NCI-H460 (cell line): ENCODE measurements around the gene TEX12. TPM values are rescaled to one million over a fixed set of nuclear protein-coding genes. Genes with fewer than 3 reads are reported as not detected.
A peak's percentile ranks its signal among the peaks of the same experiment; 100 is the strongest.
"Not testable (repeated sequence)": the region's sequence is repeated elsewhere in the genome, so short reads cannot be mapped to it uniquely, and the experiment has no call there.

Experiments
- DNase-seq: peaks from one replicate; pipeline ENCODE4 v3.0.0-alpha.2; 2016; ENCODE audit warnings: low read depth; ENCODE audit errors: extremely low read depth
- total RNA-seq: library from RNA; depleted of rRNA; stranded (reverse); fragments of >200 nt; shearing (Covaris generic); gene quantifications from 2 replicates; pipeline ENCODE4 v1.2.3, GENCODE V29; 2014

The TEX12 gene
- total RNA-seq, 1 experiment from 2014 or later: 0.10 TPM

DNA sequence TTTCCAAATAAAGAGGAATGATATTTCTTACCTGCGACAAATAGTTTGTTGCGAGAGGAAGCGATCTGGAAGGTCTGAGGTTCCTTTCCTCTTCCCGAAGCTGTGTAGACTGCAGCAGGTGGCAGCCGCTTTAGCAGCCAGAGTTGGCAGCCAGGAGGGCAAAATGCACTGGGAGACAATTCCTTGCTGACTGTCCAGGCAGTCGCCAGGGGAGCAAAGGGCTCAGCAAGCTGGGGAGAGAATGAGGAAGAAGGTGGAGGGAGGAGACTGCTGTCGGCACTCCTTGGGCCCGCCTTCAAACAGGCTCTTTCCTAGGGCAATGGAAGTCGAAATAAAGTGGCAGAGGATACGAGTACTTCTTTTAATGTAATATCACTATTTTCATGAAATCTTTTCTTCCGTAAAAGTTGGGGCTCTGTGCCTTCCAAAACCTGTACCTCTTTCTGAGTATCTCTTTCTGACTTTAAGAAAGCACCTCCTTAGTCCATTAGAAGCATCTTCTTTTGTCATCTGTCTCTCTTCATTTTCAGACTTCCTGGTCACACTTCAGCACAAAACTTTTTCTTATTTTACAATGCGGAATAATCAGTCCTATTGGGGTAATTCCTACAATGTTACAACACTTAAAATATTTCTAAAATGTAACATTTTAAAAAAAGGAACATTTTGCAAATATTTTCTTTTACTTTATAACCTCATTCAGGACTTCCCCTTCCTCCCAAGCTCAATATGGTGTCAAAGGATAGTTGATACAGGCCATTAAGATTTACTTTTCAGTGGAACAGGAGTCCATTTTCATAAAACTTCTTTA lies 3.1 kb upstream of the TEX12 start, which contains the start of gene IL18:
Gene IL18 (minus strand): TSS at position 220 of the 811 bp plus-strand sequence. CDS start 9,041 bp downstream, outside the sequence.
- DNase-seq: no peak

- DNase-seq: no peak
Measured at GRCh38 chr11:112165049-112165448, 2.1 kb upstream of the TEX12 start.

DNA sequence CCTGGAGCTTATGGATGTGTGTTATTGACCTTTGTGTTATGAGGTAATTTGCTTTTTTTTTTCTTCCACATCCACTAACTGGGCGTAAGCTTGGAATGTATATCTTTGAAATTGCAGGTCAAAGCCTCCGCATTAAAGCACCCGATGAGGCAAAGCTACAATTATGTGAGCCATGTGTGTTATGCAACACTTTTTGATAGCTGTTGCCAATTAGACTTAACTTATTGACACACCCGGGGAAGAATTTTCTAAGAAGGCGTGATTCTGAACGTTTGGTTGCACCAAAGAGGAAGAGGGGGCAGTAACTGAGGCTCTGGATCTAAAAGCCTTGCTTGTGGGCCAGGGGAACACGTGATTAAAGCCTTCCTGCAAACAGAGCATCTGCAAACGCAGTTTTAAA lies 610 bp upstream of the TEX12 start:
- peak; percentile 26 for DNase-seq

GRCh38 chr11:112172362-112172994 lies 5.3 kb downstream of the TEX12 start:
- no peak for DNase-seq

DNA sequence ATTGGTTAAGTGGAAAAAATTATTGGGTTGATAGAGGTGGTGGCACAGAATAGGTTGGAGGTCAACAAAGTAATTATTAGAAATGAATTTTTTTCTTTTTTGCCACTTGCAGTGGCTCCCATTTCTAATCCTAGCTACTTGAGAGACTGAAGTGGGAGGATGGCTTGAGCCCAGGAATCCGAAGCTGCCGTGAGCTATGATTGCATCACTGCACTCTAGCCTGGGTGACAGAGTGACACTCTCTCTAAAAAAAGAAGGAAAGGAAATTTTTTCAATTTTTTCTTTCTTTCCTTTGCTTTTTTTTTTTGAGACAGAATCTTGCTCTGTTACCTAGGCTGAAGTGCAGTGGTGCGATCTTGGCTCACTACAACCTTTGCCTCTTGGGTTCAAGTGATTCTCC lies 6.0 kb downstream of the TEX12 start:
- peak; percentile 12 for DNase-seq

DNA sequence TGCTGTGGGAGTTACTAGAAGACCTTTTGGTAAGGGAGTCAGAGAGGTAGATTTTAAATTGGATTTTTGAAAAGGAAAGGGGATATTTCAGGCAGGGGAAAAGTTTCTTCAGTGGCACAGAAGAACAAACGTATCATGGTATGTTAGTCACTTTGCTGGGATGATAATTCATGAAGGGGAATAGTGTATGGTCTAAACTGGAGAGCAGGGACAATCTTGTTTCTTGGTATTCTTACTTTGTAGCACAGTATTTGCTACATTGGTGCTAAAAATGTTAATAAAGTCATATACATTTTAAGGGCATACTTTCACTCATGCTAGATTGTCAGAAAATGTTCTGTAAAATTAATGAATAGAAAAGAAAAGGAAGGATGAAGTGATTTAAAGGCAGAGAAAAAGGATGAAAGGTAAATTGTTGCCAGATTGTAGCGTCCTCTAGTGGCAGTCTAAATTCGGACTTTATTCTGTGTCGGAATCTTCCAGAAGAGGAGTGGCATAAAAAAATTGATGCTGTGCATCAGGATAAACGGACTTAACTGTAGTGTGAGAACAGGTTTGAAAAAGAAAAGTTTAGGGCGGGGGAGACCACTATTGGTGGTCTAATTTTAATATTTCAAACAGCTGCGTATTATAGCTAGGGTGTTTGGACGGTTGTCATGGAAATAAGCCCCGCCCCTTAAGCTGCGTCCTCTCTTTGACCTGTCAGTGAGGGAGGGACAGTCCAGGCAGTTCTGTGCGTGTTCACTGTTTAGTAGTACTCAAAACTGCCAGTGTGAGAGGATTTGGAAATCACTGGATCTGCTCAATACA lies 7.8 kb downstream of the TEX12 start, which contains the start of gene BCO2:
Gene BCO2 (plus strand): TSS at position 724 of the 810 bp plus-strand sequence. CDS start 90 bp downstream, outside the sequence.
- DNase-seq: peak; percentile 49

DNA sequence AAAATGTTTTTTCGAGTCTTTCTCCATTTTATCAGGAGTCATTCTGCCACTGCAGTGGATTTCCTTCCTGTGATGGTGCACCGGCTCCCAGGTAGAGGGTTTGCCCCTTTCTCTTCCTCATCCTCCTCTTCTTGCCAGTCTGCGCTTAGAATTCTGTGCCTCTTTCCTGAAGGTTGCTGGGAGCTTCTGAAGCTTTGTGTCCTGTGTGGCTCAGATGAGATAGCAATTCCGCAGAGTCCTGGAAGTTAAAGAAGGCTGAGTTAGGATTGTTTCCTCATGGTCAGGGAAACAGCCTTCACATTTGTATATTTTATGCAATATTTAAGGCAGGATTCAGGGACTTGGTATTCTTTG lies 8.4 kb downstream of the TEX12 start:
- DNase-seq: no peak

DNA sequence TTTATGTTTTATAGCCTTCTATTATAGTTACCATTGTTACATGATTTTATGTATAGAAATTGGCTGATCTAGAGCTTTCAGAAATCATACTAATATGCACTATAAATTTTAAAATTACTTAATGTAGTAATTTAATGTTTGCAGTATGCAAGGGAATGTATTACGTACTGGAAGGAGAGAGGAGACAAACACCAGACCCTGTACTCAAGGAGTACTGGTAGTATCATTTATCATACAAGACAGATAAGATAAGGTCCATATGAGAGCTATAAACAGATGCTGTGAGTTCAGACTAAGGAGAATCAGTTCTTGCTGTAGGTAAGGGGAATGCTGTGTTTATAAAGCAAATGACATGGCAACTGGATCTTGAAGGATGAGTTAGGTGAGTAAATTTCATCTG lies 8.9 kb downstream of the TEX12 start:
- no peak for DNase-seq

GRCh38 chr11:112177589-112177988 lies 10.4 kb downstream of the TEX12 start:
- DNase-seq: no peak

DNA sequence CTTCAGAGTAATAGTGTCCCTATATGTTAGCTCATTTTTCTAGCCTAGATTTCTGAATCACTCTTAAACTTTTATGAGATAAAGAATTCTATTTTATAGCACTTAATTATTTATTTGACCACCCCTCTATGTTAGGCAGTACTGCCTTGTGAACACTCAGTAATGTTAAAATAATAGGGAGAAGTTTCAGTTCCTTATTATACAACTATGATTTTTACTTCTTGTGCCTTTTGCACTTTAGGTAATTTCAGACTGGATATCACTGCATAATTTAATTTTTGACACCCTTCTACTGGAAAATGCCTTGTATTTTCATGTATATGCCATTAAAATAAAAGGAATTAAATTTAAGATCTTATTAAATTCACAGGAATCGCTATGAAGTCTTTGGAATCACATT lies 11.3 kb downstream of the TEX12 start:
- no peak for DNase-seq

DNA sequence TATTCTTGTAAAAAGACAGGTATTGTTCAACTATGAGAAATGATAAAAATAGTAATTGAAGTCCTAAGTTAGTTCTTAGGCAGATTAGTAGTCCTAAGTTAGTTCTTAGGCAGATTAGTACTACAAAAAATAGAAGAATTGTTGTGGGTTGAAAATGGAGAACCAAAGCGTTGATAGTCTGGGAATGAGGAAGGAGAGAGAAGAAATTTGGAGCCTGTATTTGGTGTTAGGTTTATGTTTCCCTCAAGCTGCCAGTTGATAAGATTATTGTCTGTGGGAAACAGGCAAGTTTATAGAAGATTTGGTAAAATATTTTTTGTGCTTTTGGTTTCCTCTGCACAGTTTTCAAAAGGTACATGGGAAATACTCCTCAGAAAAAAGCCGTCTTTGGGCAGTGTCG lies 11.8 kb downstream of the TEX12 start:
- DNase-seq: no peak

GRCh38 chr11:112179601-112180000 lies 12.4 kb downstream of the TEX12 start:
- DNase-seq: no peak

DNA sequence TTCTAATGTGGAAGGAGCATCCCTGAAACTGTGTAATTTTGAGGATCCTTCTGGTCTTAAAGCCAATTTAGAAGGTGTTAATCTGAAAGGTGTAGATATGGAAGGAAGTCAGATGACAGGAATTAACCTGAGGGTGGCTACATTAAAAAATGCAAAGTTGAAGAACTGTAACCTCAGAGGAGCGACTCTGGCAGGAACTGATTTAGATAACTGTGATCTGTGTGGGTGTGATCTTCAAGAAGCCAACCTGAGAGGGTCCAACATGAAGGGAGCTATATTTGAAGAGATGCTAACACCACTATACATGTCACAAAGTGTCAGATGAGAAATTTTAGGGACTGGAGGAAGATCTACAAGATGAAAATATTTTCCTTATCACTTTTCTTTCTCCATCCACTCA lies 15.7 kb downstream of the TEX12 start:
- DNase-seq: no peak

GRCh38 chr11:112185883-112186282 lies 18.7 kb downstream of the TEX12 start:
- no peak for DNase-seq

- DNase-seq: no peak
Measured at GRCh38 chr11:112186304-112186703, 19.1 kb downstream of the TEX12 start.

- not testable (repeated sequence) for DNase-seq
Measured at GRCh38 chr11:112195113-112195512, 27.9 kb downstream of the TEX12 start.

GRCh38 chr11:112195951-112196351 lies 28.8 kb downstream of the TEX12 start:
- no peak for DNase-seq

DNA sequence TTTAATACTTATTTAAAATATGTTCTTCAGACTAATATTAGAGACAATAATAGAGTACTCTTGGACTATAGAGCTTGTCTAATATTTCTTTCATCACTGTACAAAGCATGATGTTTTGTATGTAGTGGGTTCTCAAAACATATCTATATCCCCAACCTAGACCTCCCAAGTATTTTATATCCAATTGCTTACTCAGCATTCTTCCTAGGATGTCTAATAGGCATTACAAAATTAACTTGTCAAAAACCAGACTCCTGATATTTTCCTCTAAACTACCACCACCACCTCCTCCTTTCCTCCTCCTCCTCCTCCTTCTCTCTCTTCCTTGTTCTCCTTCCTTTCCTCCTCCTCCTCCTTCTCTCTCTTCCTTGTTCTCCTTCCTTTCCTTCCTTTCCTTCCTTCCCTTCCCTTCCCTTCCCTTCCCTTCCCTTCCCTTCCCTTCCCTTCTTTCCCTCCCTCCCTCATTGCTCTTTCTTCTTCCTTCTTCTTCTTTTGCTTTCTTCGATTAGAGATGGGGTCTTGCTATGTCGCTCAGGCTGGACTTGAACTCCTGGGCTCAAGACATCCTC lies 29.4 kb downstream of the TEX12 start:
- no peak for DNase-seq

DNA sequence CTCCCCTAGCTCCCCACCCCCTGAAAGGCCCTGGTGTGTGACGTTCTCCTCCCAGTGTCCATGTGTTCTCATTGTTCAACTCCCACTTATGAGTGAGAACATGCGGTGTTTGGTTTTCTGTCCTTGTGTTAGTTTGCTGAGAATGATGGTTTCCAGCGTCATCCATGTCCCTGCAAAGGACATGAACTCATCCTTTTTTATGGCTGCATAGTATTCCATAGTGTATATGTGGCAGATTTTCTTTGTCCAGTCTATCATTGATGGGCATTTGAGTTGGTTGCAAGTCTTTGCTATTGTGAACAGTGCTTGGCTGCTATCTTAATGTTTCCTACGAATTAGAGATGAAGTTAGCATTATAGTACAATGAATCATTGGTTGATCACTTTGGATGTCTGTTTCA lies 31.9 kb downstream of the TEX12 start:
- not testable (repeated sequence) for DNase-seq

DNA sequence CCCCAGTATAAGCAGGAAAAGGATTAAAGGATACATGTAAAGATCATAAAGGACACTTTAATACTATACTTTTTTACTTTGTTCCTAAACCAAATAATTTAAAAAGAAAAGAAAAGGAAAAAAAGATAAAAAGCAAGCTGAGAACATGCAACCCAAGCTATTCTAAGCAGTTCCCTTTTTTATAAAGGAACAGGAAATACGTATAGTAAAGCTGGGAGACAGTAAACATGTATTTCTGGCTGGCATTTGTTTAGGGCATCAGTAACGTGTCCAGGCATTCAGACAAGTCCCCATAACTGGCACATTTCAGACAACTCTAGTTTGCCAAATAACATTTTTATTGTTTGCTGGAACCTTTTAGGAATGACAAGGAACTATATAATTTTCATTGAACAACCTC lies 33.1 kb downstream of the TEX12 start:
- DNase-seq: no peak

GRCh38 chr11:112206071-112206470 lies 38.9 kb downstream of the TEX12 start:
- DNase-seq: no peak
